IPS-18a (cell line): ENCODE data around the gene AGBL1.

ENCODE experiments used
- H3K27ac ChIP-seq: one replicate; pipeline ENCODE4 v1.5.1; 2013; ENCODE audit warnings: low read length
- H3K27me3 ChIP-seq: one replicate; pipeline ENCODE4 v1.6.1; 2013; ENCODE audit warnings: mild to moderate bottlenecking, low read length; ENCODE audit not compliant: control insufficient read depth, insufficient read depth
- H3K36me3 ChIP-seq: one replicate; pipeline ENCODE4 v1.6.1; 2013; ENCODE audit warnings: low read depth, low read length; ENCODE audit not compliant: control insufficient read depth
- H3K4me1 ChIP-seq: one replicate; pipeline ENCODE4 v1.6.1; 2013; ENCODE audit warnings: low read depth, low read length; ENCODE audit not compliant: control insufficient read depth
- H3K4me3 ChIP-seq: one replicate; pipeline ENCODE4 v1.5.1; 2013; ENCODE audit warnings: low read length
- H3K9ac ChIP-seq: one replicate; pipeline ENCODE4 v1.6.1; 2013; ENCODE audit warnings: mild to moderate bottlenecking, low read length, moderate library complexity
- H3K9me3 ChIP-seq: one replicate; pipeline ENCODE4 v1.6.1; 2013; ENCODE audit warnings: low read depth, low read length; ENCODE audit not compliant: control insufficient read depth

AGBL1 gene

DNA sequence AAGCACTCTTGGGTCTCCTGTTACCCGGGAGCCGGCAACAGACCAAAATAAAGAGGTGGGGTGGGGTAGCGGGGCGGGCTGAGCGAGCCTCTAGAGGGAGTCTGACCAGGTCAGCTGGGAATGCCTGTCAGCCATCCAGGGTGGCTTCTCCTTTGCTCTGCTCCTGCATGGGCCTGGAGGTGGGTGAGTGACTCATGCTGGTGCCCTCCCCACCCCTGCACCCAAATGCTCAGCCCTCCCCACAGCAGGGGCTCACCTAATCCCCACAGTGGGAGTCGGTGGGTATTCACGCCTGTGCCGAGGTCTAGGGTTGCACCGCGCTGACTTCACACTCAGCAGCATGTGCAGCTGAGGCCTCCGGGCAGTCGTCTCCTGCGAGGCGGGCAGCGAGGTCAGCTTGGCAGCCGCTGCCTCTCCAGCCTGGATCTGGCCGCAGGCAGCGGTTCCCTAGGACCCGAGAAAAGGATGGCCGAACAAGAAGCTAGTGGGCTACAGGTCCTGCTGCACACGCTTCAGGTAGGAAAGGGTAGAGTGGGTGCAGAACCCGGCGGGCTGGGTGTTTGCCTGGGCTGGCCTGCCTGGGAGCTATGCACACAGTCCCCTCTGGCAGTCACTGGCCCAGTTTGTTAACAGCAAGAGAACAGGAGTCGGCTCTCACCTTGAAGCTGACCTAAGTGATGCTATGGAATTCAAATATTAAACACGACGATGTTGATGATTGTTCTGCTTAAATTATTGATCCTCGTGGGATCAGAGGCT is at the start of gene AGBL1:
Gene AGBL1 (plus strand): TSS at position 364 of the 759 bp plus-strand sequence.
- Histone ChIP-seq H3K27ac (no peak within 1 kb of the TSS), H3K4me1 (no peaks in the 10 kb centered on the region), H3K27me3 (no peaks in the 10 kb centered on the region), H3K9me3 (no peaks in the 10 kb centered on the region), H3K9ac (no peak within 1 kb of the TSS), H3K36me3 (no peaks in the 10 kb centered on the region), H3K4me3 (no peak within 1 kb of the TSS)

DNA sequence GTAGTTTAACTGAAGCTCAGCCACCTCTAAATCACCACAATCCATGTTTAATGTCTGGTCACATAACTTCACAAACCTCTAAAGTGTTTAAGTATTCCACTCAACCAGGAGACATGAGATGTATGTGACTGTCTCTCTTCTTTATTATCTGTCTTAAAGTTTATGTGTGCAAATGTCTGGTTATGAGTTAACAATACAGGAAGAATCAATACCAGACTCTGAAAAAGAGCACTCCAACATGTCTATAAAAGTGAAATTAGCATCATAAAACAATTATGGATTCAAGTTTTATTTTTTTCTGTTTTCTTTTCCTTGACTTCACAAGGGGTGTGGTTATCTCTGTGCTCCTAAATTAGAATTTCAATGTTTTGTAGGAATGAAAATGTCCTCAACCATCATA is 44.8 kb upstream of the AGBL1 start:
- H3K9ac ChIP-seq = no peak overlapping the region
- no peaks in the 10 kb centered on the region for H3K4me1 ChIP-seq
- no peaks in the 10 kb centered on the region for H3K27me3 ChIP-seq
- H3K27ac ChIP-seq = no peak overlapping the region
- no peaks in the 10 kb centered on the region for H3K9me3 ChIP-seq
- H3K4me3 ChIP-seq = no peak overlapping the region
- no peaks in the 10 kb centered on the region for H3K36me3 ChIP-seq

DNA sequence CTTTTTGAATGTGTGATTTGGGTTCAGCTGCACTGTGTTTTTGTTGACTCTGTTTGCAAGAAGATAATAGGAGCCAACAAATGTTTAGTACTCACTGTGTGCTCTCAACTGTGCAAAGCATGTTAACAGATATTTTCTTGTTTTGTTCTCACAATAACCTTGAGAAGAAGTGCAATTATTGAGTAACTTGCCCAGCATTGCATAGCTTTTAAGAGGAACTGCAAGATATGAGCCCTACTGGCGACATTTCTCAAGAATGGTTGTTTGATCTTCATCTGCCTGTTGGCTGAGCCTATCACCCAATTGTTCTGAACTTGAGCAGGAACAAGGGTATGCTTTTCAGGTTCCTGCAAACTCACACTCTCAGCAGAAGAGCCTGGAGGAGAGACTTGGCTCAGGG is 43.4 kb upstream of the AGBL1 start:
- Histone ChIP-seq H3K4me1 (peaks cover 6% of the 10 kb centered on the region), H3K27ac (no peak overlapping the region), H3K4me3 (no peak overlapping the region)

DNA sequence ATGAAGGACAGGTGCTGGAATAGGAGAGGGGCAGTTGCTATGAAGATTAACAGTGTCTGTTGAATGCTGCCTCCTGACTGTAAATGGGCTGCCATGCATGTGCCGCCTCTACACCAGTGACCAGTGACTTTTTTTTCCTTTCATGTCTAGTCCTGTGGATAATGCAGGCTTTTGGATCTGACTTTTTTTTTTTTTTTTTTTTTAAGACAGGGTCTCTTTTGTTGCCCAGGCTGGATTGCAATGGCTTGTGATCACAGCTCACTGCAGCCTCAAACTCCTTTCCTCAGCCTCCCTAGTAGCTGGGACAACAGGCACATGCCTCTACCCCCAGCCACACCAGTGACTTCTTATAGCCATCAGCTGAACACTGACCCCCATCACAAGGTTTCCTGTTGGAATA is 41.2 kb upstream of the AGBL1 start:
- no peak overlapping the region for H3K9ac ChIP-seq
- H3K27ac ChIP-seq = no peak overlapping the region
- peaks cover 16% of the 10 kb centered on the region for H3K4me1 ChIP-seq
- H3K27me3 ChIP-seq = no peaks in the 10 kb centered on the region
- no peaks in the 10 kb centered on the region for H3K9me3 ChIP-seq
- H3K4me3 ChIP-seq = no peak overlapping the region
- H3K36me3 ChIP-seq = no peaks in the 10 kb centered on the region

More for the DNA sequence above, 43.4 kb upstream of the AGBL1 start:
- Histone ChIP-seq H3K27me3 (no peaks in the 10 kb centered on the region), H3K36me3 (no peaks in the 10 kb centered on the region), H3K9ac (no peak overlapping the region), H3K9me3 (no peaks in the 10 kb centered on the region)

DNA sequence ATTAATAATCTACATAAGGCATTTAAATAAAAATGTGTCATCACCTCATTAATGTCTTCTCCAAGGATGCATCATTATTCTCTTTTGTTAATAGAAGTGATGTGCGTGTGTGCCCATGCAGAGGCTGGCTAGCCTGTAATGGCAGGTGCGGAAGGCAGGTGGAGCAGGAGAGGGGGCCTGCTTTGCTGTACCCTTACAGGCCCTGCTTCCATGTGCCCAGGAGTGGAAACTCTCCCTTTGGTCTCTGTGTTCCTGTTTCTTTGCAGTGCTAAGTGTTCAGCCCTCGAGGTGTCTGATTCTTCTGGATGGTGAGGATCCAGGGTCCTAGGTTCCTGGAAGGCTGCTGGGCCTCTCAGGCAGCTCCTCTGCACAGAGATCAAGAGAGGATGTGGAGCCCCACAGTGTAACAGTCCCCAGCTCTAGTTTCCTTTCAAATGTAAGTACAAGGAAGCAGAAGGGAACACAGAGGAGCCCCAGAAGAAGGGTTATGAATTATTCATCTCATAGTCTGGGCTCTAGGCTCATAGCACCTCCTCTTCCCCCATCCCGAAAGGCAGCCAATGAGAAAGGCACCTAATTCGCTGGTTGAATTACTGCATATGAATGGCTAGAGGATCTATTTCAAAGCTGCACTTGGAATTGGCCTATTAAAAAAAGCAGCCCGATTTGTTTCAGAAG is 39.2 kb upstream of the AGBL1 start:
- no peaks in the 10 kb centered on the region for H3K9me3 ChIP-seq
- H3K27me3 ChIP-seq = no peaks in the 10 kb centered on the region
- peaks cover 23% of the 10 kb centered on the region for H3K4me1 ChIP-seq
- no peaks in the 10 kb centered on the region for H3K36me3 ChIP-seq
- H3K4me3 ChIP-seq = no peak overlapping the region
- no peak overlapping the region for H3K27ac ChIP-seq
- H3K9ac ChIP-seq = no peak overlapping the region

DNA sequence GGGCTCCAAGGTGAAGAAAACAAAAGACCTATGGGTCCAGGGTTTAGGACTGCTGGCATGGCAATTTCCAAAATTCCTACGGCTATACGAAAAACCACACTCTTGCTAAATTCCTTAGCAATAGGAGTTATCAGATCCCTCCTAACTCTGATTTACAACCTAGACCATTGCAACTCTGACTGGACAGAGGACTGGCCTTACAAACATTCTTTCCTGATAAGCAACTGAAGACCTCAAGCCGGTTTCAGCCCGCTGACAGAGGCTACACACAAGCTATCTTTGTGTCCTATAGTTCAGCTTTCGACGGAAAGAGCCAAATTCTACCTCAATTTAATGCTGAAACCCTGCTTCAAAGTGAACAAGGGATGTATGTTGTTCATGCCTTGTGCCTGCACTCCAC is 38.3 kb upstream of the AGBL1 start:
- no peaks in the 10 kb centered on the region for H3K36me3 ChIP-seq
- H3K27ac ChIP-seq = no peak overlapping the region
- H3K4me1 ChIP-seq = peaks cover 23% of the 10 kb centered on the region

DNA sequence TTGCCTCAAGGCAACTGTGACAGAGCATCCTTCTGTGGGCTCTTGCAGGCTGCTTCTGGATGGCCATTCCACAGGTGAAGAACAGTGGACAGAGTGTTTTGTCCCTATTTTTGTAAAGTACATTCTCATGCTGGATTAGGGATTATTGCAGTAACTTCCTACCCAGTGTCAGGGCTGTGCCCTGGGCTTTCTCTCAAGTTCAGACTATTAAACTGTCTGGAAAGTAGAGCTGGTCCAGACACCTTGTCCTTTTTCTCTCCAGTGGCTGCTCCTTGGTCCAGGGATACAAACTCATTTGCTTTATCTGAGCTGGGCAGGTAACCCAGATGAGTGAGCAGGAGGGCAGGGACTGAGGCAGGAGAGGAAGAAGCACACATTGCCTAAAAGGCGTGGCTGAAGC is 37.4 kb upstream of the AGBL1 start:
- Histone ChIP-seq H3K27me3 (no peaks in the 10 kb centered on the region), H3K9me3 (no peaks in the 10 kb centered on the region), H3K4me3 (no peak overlapping the region), H3K4me1 (peaks cover 23% of the 10 kb centered on the region), H3K36me3 (no peaks in the 10 kb centered on the region), H3K9ac (no peak overlapping the region), H3K27ac (no peak overlapping the region)

More for the DNA sequence above, 38.3 kb upstream of the AGBL1 start:
- Histone ChIP-seq H3K27me3 (no peaks in the 10 kb centered on the region), H3K9me3 (no peaks in the 10 kb centered on the region), H3K4me3 (no peak overlapping the region), H3K9ac (no peak overlapping the region)

DNA sequence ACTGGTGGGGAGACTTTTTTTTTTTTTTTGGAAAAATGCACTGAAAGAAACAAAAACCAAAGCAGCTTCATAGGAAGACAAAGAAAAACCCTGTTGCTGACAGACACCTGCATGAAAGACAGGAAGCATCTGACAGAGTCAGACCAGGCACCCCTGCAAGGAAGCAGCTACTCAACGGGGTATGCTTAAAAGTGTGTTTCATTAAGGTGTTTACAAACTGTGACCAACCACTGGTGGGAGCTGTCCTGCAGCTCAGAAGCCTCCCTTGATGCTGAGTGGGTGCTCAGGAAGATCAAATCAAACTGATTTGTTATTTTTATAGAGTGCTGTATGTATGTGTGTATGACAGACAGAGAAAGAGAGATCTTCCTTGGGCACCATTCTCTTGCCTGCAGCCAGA is 34.7 kb upstream of the AGBL1 start:
- no peak overlapping the region for H3K27ac ChIP-seq

DNA sequence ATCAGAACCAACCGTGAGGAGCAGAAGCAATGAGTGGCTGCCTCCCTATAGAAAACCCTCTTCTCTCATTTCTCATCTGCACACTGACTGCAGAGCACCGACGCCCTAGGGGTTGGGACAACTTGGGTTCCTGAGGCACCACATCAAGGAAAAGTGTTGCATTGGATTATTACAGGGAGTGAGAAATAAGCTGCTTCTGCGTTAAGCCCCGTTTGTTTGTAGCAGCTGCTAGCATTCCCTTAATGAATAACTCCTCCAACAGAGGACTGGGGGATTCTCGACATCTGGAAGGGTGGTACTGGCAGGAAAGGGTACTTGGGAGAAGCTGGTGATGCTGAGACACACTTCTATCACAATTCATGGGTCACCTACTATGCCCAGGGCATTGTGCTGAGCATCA is 25.3 kb upstream of the AGBL1 start:
- H3K27me3 ChIP-seq = no peaks in the 10 kb centered on the region
- no peak overlapping the region for H3K27ac ChIP-seq
- no peak overlapping the region for H3K9ac ChIP-seq
- no peaks in the 10 kb centered on the region for H3K9me3 ChIP-seq
- H3K36me3 ChIP-seq = no peaks in the 10 kb centered on the region
- H3K4me3 ChIP-seq = no peak overlapping the region
- no peaks in the 10 kb centered on the region for H3K4me1 ChIP-seq

More for the DNA sequence above, 34.7 kb upstream of the AGBL1 start:
- H3K9ac ChIP-seq = no peak overlapping the region
- H3K27me3 ChIP-seq = no peaks in the 10 kb centered on the region
- no peaks in the 10 kb centered on the region for H3K9me3 ChIP-seq
- H3K36me3 ChIP-seq = no peaks in the 10 kb centered on the region
- H3K4me1 ChIP-seq = peaks cover 23% of the 10 kb centered on the region
- no peak overlapping the region for H3K4me3 ChIP-seq

DNA sequence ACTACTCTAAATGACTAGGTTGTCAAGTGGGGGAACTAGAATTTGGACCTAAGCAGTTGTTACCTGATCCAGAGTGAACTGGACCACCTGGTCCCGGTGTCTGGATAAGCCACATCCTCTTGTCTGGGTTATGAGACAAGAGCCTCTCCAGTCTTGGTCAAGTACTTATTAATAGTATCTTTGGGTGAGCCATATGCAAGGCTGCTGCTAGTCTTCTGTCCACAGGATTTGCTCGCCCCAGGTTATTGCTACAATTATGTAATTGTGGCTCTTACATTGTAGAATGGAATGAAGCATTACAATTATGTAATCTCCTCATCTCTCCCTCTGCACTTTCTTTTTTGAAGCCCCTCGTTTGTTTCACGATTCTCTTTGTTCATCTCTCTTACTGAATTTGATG is 24.0 kb upstream of the AGBL1 start:
- Histone ChIP-seq H3K4me1 (no peaks in the 10 kb centered on the region), H3K9me3 (no peaks in the 10 kb centered on the region), H3K27ac (no peak overlapping the region), H3K4me3 (no peak overlapping the region), H3K27me3 (no peaks in the 10 kb centered on the region), H3K9ac (no peak overlapping the region), H3K36me3 (no peaks in the 10 kb centered on the region)

DNA sequence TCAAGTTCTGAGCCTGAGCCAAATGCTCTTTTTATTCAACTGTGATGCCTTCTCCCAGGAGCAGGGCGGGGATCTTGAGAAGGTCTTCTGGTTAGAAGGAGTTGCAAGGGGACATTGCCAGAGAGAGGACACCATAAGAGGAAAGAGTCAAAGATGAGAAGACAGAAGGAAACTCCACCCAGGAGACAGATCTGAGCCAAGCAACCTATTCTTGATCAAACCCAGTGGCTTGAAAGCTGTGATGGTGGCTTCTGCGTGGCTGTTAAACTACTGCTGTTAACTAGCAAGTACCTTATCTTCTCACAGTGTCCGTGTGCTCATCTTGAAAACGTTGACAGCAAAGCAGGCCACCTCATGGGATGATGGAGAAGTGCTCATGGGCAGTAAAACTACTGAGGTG is 19.8 kb upstream of the AGBL1 start:
- Histone ChIP-seq H3K27ac (no peak overlapping the region), H3K9ac (no peak overlapping the region), H3K36me3 (no peaks in the 10 kb centered on the region), H3K9me3 (no peaks in the 10 kb centered on the region), H3K4me3 (no peak overlapping the region), H3K4me1 (no peaks in the 10 kb centered on the region), H3K27me3 (no peaks in the 10 kb centered on the region)

DNA sequence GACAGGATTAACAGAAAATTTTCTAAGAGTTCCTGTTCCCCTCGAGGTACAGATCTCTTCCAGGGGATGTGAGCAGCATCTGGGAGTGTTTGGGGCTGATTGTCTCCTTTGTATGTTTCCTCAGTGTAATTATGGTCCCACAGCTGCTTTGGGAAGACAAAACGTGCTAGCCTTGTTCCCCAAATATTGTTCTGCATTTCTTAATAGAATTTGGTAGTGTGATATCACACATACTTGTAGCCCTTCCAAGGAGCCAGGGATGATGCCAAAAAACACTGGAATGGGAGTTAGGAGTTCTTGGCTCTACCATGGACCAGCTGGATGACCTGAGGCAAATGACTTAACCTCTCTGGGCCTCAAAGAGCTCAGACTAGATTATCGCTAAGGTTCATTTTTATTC is 19.0 kb upstream of the AGBL1 start:
- H3K36me3 ChIP-seq = no peaks in the 10 kb centered on the region
- no peaks in the 10 kb centered on the region for H3K27me3 ChIP-seq
- no peaks in the 10 kb centered on the region for H3K4me1 ChIP-seq
- H3K9me3 ChIP-seq = no peaks in the 10 kb centered on the region
- no peak overlapping the region for H3K9ac ChIP-seq
- no peak overlapping the region for H3K4me3 ChIP-seq
- H3K27ac ChIP-seq = no peak overlapping the region
